Panc1 (cell line): ENCODE results near the gene P2RX3. TPM values are rescaled to one million over a fixed set of nuclear protein-coding genes. Genes with fewer than 3 reads are reported as not detected.

Experiments used
- ATAC-seq: fragments of 200-7000 bp; cut with Tn5 transposase; 2 replicates; pipeline ENCODE4 v1.9.1; 2020; ENCODE audit warnings: mild to moderate bottlenecking, moderate library complexity
- BruUV-seq: library from RNA; stranded (reverse); fragments of 400-500 nt; replicated peaks from 2 replicates; lab custom pipeline; 2021; lab: Mats Ljungman, UMichigan
- CTCF ChIA-PET: fragments of 300-600 bp; sonication (Branson Sonifier 250); formaldehyde crosslinking; loops from one replicate; lab custom pipeline; 2022; ENCODE audit warnings: antibody characterized with exemption; lab: Charles Lee
- POLR2A ChIA-PET: fragments of 300-600 bp; sonication (Branson Sonifier 250); formaldehyde crosslinking; loops from one replicate; lab custom pipeline; 2022; ENCODE audit warnings: antibody characterized with exemption; lab: Charles Lee
- DNase-seq: peaks from one replicate; pipeline ENCODE4 v3.0.0-alpha.2; 2010; ENCODE audit warnings: low read depth, low spot score
- H3K27ac ChIP-seq: 2 replicates; pipeline ENCODE4 v1.5.1; 2011; ENCODE audit warnings: mild to moderate bottlenecking, low read length, inconsistent platforms
- H3K27me3 ChIP-seq: fragments of 200-500 bp; sonication (Bioruptor generic); 2 replicates; pipeline ENCODE4 v1.6.0; 2014; ENCODE audit warnings: low read length, inconsistent platforms; ENCODE audit not compliant: control insufficient read depth, insufficient read depth
- H3K36me3 ChIP-seq: fragments of 200-500 bp; sonication (Bioruptor generic); 2 replicates; pipeline ENCODE4 v1.5.1; 2014; ENCODE audit warnings: inconsistent platforms, mild to moderate bottlenecking, low read length, moderate library complexity; ENCODE audit not compliant: control insufficient read depth, insufficient read depth
- H3K4me1 ChIP-seq: 2 replicates; pipeline ENCODE4 v1.5.1; 2011; ENCODE audit warnings: inconsistent platforms, mild to moderate bottlenecking, low read length, moderate library complexity; ENCODE audit not compliant: control insufficient read depth, insufficient read depth
- H3K4me3 ChIP-seq, 2 experiments: 2 replicates each; pipeline ENCODE4 v1.5.1; 2011 to 2012; ENCODE audit warnings: low read depth in 2 of 2, low read length in 2 of 2, mild to moderate bottlenecking in 2 of 2, inconsistent platforms in 1 of 2, moderate library complexity in 1 of 2
- H3K9me3 ChIP-seq: fragments of 200-500 bp; sonication (Bioruptor generic); 2 replicates; pipeline ENCODE4 v1.5.1; 2014; ENCODE audit warnings: low read depth, mild to moderate bottlenecking, inconsistent platforms, low read length, moderate library complexity; ENCODE audit not compliant: control insufficient read depth, insufficient read depth
- CTCF ChIP-seq: fragments of 450-650 bp; IDR thresholded peaks from 2 replicates; pipeline ENCODE4 v1.5.1; 2017; ENCODE audit warnings: mild to moderate bottlenecking
- POLR2AphosphoS5 ChIP-seq: IDR thresholded peaks from 2 replicates; pipeline ENCODE4 v1.6.1; 2012; ENCODE audit warnings: mild to moderate bottlenecking, low read depth, low read length, moderate library complexity
- REST ChIP-seq, 2 experiments: IDR thresholded peaks; 2 replicates each; pipeline ENCODE4 v1.6.1; 2011 to 2012; ENCODE audit warnings: low read depth in 2 of 2, control low read depth in 1 of 2, low read length in 1 of 2, mild to moderate bottlenecking in 1 of 2, moderate library complexity in 1 of 2; ENCODE audit not compliant: insufficient read depth in 1 of 2
- SIN3A ChIP-seq: IDR thresholded peaks from 2 replicates; pipeline ENCODE4 v1.6.1; 2012; ENCODE audit warnings: low read depth, mild to moderate bottlenecking, low read length, moderate library complexity, borderline replicate concordance; ENCODE audit not compliant: insufficient read depth
- TCF7L2 ChIP-seq: IDR thresholded peaks from 2 replicates; pipeline ENCODE4 v1.6.1; 2011; ENCODE audit warnings: mild to moderate bottlenecking, low read depth, low read length, inconsistent platforms
- in situ Hi-C: cut with HindIII; loops from 2 replicates; pipeline ENCODE4 v1.10.0; 2016; ENCODE audit warnings: low sequenced_read_pairs, low pct_unique_long_range_greater_than_20kb
- intact Hi-C: fragments of 100-400 bp; cut with micrococcal nuclease; formaldehyde crosslinking; loops from one replicate; pipeline ENCODE4 v1.10.0; 2022; ENCODE audit not compliant: unreplicated experiment
- total RNA-seq: library from RNA; stranded (reverse); gene quantifications from one replicate; pipeline ENCODE4 v1.2.1, GENCODE V29; 2021; ENCODE audit not compliant: unreplicated experiment

The P2RX3 gene
- total RNA-seq, 1 experiment from 2014 or later = not detected

- ATAC-seq (no peak), DNase-seq (no peak)
- Histone ChIP-seq H3K9me3 (no peaks in the 10 kb centered on the region), H3K27me3 (no peaks in the 10 kb centered on the region), H3K4me1 (no peaks in the 10 kb centered on the region), H3K36me3 (no peaks in the 10 kb centered on the region), H3K27ac (no peak overlapping the region), H3K4me3 (no peak overlapping the region)
- in situ Hi-C loops = no loop called here
- CTCF ChIA-PET = no interaction called here
- POLR2A ChIA-PET = no interaction called here
- BruUV-seq = no TSS peak
- intact Hi-C loops = no loop called here
- no peak for TF ChIP-seq CTCF
- no peak for TF ChIP-seq TCF7L2
- TF ChIP-seq REST (IDR thresholded peaks at IDR 0.05; ENCODE audit: insufficient read depth in 1 of 2, low read depth in 2 of 2, low read length in 1 of 2) = no peak
- no peak for TF ChIP-seq POLR2AphosphoS5
- no peak for TF ChIP-seq SIN3A
Measured at GRCh38 chr11:57413681-57414080, 75.5 kb downstream of the P2RX3 start.

GRCh38 chr11:57414612-57415212 is 76.6 kb downstream of the P2RX3 start:
- no peaks in the 10 kb centered on the region for H3K27me3 ChIP-seq
- BruUV-seq = no TSS peak
- ChIA-PET CTCF (no interaction called here), POLR2A (no interaction called here)
- TF ChIP-seq TCF7L2 (no peak), REST (IDR thresholded peaks at IDR 0.05; ENCODE audit: insufficient read depth in 1 of 2, low read depth in 2 of 2, low read length in 1 of 2) (no peak), SIN3A (no peak), CTCF (no peak), POLR2AphosphoS5 (no peak)
- DNase-seq = no peak
- no peaks in the 10 kb centered on the region for H3K4me1 ChIP-seq
- no peaks in the 10 kb centered on the region for H3K36me3 ChIP-seq
- intact Hi-C loops = no loop called here
- H3K9me3 ChIP-seq = no peaks in the 10 kb centered on the region
- ATAC-seq = no peak
- in situ Hi-C loops = no loop called here
- no peak overlapping the region for H3K4me3 ChIP-seq
- no peak overlapping the region for H3K27ac ChIP-seq
